OCI-LY3 (cell line): ENCODE measurements around the gene SDF2L1.

Source experiments
- H2AFZ ChIP-seq: fragments of 200-600, 300-600 bp; shearing (Covaris generic); 2 replicates; pipeline ENCODE4 v1.6.0; 2014; ENCODE audit warnings: antibody characterized with exemption, low read depth, low read length
- H3K27ac ChIP-seq: fragments of 200-600, 300-600 bp; sonication (generic); 2 replicates; pipeline ENCODE4 v1.5.1; 2014; ENCODE audit warnings: mild to moderate bottlenecking, low read length, moderate library complexity, mixed read lengths
- H3K27me3 ChIP-seq: fragments of 200-600, 300-600 bp; sonication (generic); 2 replicates; pipeline ENCODE4 v1.6.1; 2014; ENCODE audit warnings: low read depth, low read length, mixed read lengths
- H3K36me3 ChIP-seq: fragments of 200-600, 300-600 bp; sonication (generic); replicated peaks from 2 replicates; pipeline ENCODE3; 2014; ENCODE audit warnings: low read depth, low read length, mixed read lengths
- H3K4me1 ChIP-seq: fragments of 300-600, 200-600 bp; sonication (generic); 2 replicates; pipeline ENCODE4 v1.6.1; 2014; ENCODE audit warnings: low read length, mixed read lengths
- H3K4me2 ChIP-seq: fragments of 200-600, 300-600 bp; sonication (generic); 2 replicates; pipeline ENCODE4 v1.6.1; 2014; ENCODE audit warnings: low read length, mixed read lengths
- H3K4me3 ChIP-seq: fragments of 300-600, 200-600 bp; sonication (generic); 2 replicates; pipeline ENCODE4 v1.5.1; 2014; ENCODE audit warnings: antibody characterized with exemption, mild to moderate bottlenecking, low read length, moderate library complexity
- H3K79me2 ChIP-seq: fragments of 300-600, 200-600 bp; shearing (Covaris generic); 2 replicates; pipeline ENCODE4 v1.6.1; 2014; ENCODE audit warnings: mild to moderate bottlenecking, low read length, mixed read lengths
- H3K9ac ChIP-seq: fragments of 300-600, 200-600 bp; shearing (Covaris generic); 2 replicates; pipeline ENCODE4 v1.6.0; 2014; ENCODE audit warnings: mild to moderate bottlenecking, low read length, moderate library complexity
- H3K9me3 ChIP-seq: fragments of 200-600, 300-600 bp; shearing (Covaris generic); 2 replicates; pipeline ENCODE4 v1.6.1; 2014; ENCODE audit warnings: low read length, mixed read lengths; ENCODE audit not compliant: insufficient read depth
- H4K20me1 ChIP-seq: fragments of 200-600, 300-600 bp; sonication (generic); 2 replicates; pipeline ENCODE4 v1.6.1; 2016; ENCODE audit warnings: low read length, mixed read lengths; ENCODE audit not compliant: insufficient read depth
- CTCF ChIP-seq: fragments of 200-600, 300-600 bp; sonication (generic); IDR thresholded peaks from 2 replicates; pipeline ENCODE4 v1.5.1; 2014; ENCODE audit warnings: antibody characterized with exemption, low read length, low read depth
- EZH2phosphoT487 ChIP-seq: fragments of 200-600 bp; shearing (Covaris generic); IDR thresholded peaks from 2 replicates; pipeline ENCODE4 v1.6.1; 2018; ENCODE audit warnings: antibody characterized with exemption, mixed run types, low read depth

Gene SDF2L1

DNA sequence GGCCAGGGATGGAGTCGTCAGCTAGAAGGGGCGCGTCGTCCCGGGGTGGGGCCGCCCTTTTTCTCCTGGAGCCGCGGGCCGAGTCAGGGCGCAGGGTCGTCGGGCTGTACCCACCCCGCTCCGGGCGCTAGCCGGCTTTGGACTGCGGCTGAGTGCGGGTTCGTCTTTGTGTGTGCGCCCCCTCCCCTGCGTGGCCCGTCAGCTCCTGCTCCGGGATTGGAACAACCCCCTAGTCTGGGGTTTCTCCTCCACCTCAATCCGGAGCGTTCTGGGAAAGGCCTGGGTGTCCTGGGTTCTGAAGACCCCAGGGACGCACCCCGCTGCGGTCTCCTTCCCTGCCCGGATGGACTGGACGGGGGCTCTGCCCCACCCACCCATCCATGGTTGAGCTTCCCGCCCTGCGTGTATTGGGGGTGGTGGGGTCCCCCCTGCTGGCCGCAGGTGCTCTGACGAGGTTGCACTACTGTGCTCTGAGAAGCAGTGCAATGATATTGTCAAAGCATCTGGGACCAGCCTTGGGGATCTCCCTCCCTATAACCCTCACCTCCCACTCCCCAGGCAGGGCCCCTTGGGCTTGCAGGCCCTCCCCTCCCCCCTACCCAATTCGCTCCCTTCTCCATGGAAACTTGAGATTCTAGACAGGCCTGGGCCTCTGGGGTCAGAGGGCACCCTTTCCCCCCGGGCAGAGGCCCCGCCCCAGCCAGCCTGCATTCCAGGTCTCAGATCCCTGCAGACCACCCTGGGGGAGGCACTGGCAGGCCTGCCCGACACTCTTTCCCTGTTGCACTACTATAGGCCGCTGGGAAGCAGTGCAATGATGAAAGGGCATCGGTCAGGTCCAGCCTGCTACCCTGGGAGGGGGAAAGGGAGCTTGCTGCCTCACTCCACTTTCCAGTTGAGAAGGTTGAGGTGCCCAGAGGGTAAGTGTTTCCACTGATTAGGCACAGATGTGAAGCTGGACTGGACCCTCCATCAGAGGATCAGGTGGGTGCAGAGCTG lies 10.7 kb downstream of the SDF2L1 start:
- Histone ChIP-seq H3K9ac (peak overlapping the region; percentile 90), H3K9me3 (no peaks in the 10 kb centered on the region), H3K4me2 (peak overlapping the region; percentile 97), H4K20me1 (no peaks in the 10 kb centered on the region), H3K27ac (peak overlapping the region; percentile 10; the same call in 1 of the 2 replicates), H3K79me2 (peaks cover 13% of the 10 kb centered on the region), H2AFZ (peak overlapping the region; percentile 23; the same call in 1 of the 2 replicates), H3K27me3 (no peaks in the 10 kb centered on the region), H3K36me3 (peaks cover 13% of the 10 kb centered on the region), H3K4me1 (peaks cover 19% of the 10 kb centered on the region), H3K4me3 (peak overlapping the region; percentile 79)
- TF ChIP-seq CTCF (no peak; the same call in 1 of the 2 replicates), EZH2phosphoT487 (no peak)

- no peaks in the 10 kb centered on the region for H4K20me1 ChIP-seq
- no peaks in the 10 kb centered on the region for H3K9me3 ChIP-seq
- no peak for TF ChIP-seq CTCF
- TF ChIP-seq EZH2phosphoT487 = no peak
- H2AFZ ChIP-seq = peak overlapping the region; percentile 35; the same call in 1 of the 2 replicates
- H3K9ac ChIP-seq = peak overlapping the region; percentile 29; the same call in 1 of the 2 replicates
- no peaks in the 10 kb centered on the region for H3K27me3 ChIP-seq
- peaks cover 16% of the 10 kb centered on the region for H3K4me1 ChIP-seq
- H3K4me2 ChIP-seq = peak overlapping the region; percentile 95
- peak overlapping the region; percentile 83 for H3K4me3 ChIP-seq
- peaks cover 13% of the 10 kb centered on the region for H3K79me2 ChIP-seq
- H3K36me3 ChIP-seq = peaks cover 10% of the 10 kb centered on the region
- H3K27ac ChIP-seq = no peak overlapping the region
Observed at GRCh38 chr22:21657020-21657359, 14.9 kb downstream of the SDF2L1 start.

DNA sequence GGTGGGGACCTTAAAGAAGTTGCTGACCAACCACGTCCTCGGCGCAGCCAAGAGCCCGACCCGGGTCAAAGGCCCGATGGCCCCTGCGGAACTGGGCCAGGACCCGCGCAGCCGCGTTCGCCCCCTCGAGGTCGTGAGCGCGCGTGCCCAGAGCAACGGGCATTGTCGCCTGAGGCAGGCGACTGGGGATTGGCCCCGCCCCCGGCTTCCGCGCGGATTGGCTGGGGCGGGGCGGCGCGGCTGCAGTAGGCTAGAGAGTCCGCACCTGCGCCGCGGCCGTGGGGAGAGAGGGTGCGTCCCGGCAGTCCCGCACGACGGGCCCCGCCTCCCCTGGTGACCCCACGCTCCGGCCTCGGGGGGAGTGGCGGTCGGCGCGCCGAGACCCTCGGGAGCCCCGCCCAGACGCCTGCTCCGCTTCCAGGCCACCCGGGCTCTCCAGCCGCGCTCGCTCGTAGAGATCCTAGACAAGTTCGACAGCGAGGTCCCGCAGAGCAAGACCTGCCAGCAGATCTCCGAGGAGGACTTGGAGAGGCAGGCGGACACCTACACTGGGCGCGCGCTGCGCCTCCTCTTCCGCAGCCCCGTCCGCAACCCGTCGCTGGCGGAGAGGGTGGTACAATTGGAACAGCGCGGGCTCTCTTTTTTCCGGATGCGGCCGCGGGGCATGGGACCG lies 15.4 kb downstream of the SDF2L1 start:
- H3K27ac ChIP-seq = 0 out of 2 replicates have a peak overlapping the region, but pooled peaks have one; percentile 3
- H3K27me3 ChIP-seq = no peaks in the 10 kb centered on the region
- peak overlapping the region; percentile 83 for H3K4me3 ChIP-seq
- no peaks in the 10 kb centered on the region for H3K9me3 ChIP-seq
- H3K4me1 ChIP-seq = peaks cover 16% of the 10 kb centered on the region
- peak overlapping the region; percentile 48; the same call in 1 of the 2 replicates for H2AFZ ChIP-seq
- peak overlapping the region; percentile 65 for H3K9ac ChIP-seq
- no peaks in the 10 kb centered on the region for H4K20me1 ChIP-seq
- TF ChIP-seq CTCF (no peak), EZH2phosphoT487 (no peak)
- H3K36me3 ChIP-seq = peaks cover 10% of the 10 kb centered on the region
- peak overlapping the region; percentile 95 for H3K4me2 ChIP-seq
- H3K79me2 ChIP-seq = peaks cover 9% of the 10 kb centered on the region
